K562 (cell line): ENCODE results near the gene FRK. TPM values are rescaled to one million over a fixed set of nuclear protein-coding genes. Genes with fewer than 3 reads are reported as not detected.

Experiments
- ATAC-seq: fragments of 200-7000 bp; cut with Tn5 transposase; 3 replicates; pipeline ENCODE4 v1.9.1; 2020; ENCODE audit warnings: moderate library complexity
- BruUV-seq: library from RNA; stranded (reverse); fragments of 400-500 nt; replicated peaks from 2 replicates; lab custom pipeline; 2021; lab: Mats Ljungman, UMichigan
- CTCF ChIA-PET: fragments of 300-600 bp; formaldehyde crosslinking; extraction: SDS; loops from one replicate; lab custom pipeline; 2021; ENCODE audit warnings: low intra/inter-chr PET ratio; lab: Yijun Ruan, JAX
- POLR2A ChIA-PET: fragments of 300-600, 350-650 bp; sonication (Branson Sonifier 250); formaldehyde crosslinking; extraction: SDS; loops from one replicate; lab custom pipeline; 2021; ENCODE audit warnings: antibody characterized with exemption, inconsistent platforms; lab: Yijun Ruan, JAX
- DNase-seq, 4 experiments: peaks; one replicate each; pipeline versions ENCODE4 v3.0.0 to v3.0.0-alpha.2; 2011 to 2018; ENCODE audit warnings: low spot score in 3 of 4, mixed read lengths in 3 of 4; ENCODE audit errors: extremely low read depth in 1 of 4
- FAIRE-seq: peaks from 2 replicates; lab custom pipeline; 2011; peaks lifted over from hg19 to GRCh38; lab: Jason Lieb, UNC
- H2AFZ ChIP-seq: 2 replicates; pipeline ENCODE4 v1.6.0; 2011; ENCODE audit warnings: low read depth, low read length, control low read depth, inconsistent platforms
- H3K27ac ChIP-seq: fragments of 200-600 bp; 3 replicates; pipeline ENCODE4 v1.8.0; 2011; ENCODE audit warnings: low read depth, mild to moderate bottlenecking, control low read depth, inconsistent platforms, low read length, moderate library complexity, mixed read lengths; ENCODE audit errors: extremely low read depth
- H3K27me3 ChIP-seq, 2 experiments: fragments of 300-600 bp in 1 of 2; 2 replicates in 1 of 2; 3 replicates in 1 of 2; pipeline versions ENCODE4 v1.6.0 to v1.8.0; 2011; ENCODE audit warnings: inconsistent platforms in 2 of 2, low read length in 2 of 2, mild to moderate bottlenecking in 1 of 2, mixed read lengths in 1 of 2, moderate library complexity in 1 of 2; ENCODE audit not compliant: control insufficient read depth in 2 of 2, insufficient read depth in 2 of 2
- H3K36me3 ChIP-seq: fragments of 300-600 bp; 3 replicates; pipeline ENCODE4 v1.8.0; 2011; ENCODE audit warnings: mild to moderate bottlenecking, low read length, inconsistent platforms; ENCODE audit not compliant: control insufficient read depth, insufficient read depth
- H3K4me1 ChIP-seq, 2 experiments: fragments of 200-600 bp in 1 of 2; replicated peaks in 1 of 2; 2 replicates in 1 of 2; 3 replicates in 1 of 2; pipeline versions ENCODE4 v1.5.1 to v1.8.0; 2011; ENCODE audit warnings: inconsistent platforms in 2 of 2, low read length in 2 of 2, mild to moderate bottlenecking in 1 of 2, mixed read lengths in 1 of 2, moderate library complexity in 1 of 2; ENCODE audit not compliant: control insufficient read depth in 2 of 2, insufficient read depth in 2 of 2
- H3K4me2 ChIP-seq: 2 replicates; pipeline ENCODE4 v1.6.1; 2011; ENCODE audit warnings: low read length, control low read depth, inconsistent platforms, mixed read lengths; ENCODE audit not compliant: insufficient read depth
- H3K4me3 ChIP-seq: fragments of 200-600 bp; sonication (generic), shearing (Covaris generic); 2 replicates; pipeline ENCODE4 v1.5.1; 2016; ENCODE audit warnings: control low read depth, inconsistent platforms
- H3K79me2 ChIP-seq: fragments of 200-600 bp; 3 replicates; pipeline ENCODE4 v1.8.0; 2011; ENCODE audit warnings: low read length, inconsistent platforms; ENCODE audit not compliant: control insufficient read depth, insufficient read depth
- H3K9ac ChIP-seq, 2 experiments: 2 replicates each; pipeline versions ENCODE4 v1.6.0 to v1.6.1; 2011; ENCODE audit warnings: low read depth in 2 of 2, low read length in 2 of 2, control low read depth in 1 of 2, inconsistent platforms in 1 of 2, mild to moderate bottlenecking in 1 of 2, mixed read lengths in 1 of 2; ENCODE audit not compliant: insufficient read depth in 1 of 2
- H3K9me1 ChIP-seq: one replicate; pipeline ENCODE4 v1.6.0; 2011; ENCODE audit warnings: inconsistent platforms, mild to moderate bottlenecking, low read length, moderate library complexity; ENCODE audit not compliant: control insufficient read depth, insufficient read depth
- H3K9me3 ChIP-seq: replicated peaks from 2 replicates; pipeline ENCODE4 v1.5.1; 2011; ENCODE audit warnings: low read depth, low read length, inconsistent platforms; ENCODE audit not compliant: control insufficient read depth, insufficient read depth
- H4K20me1 ChIP-seq: replicated peaks from 2 replicates; pipeline ENCODE4 v1.6.1; 2011; ENCODE audit warnings: low read length, inconsistent platforms, mixed read lengths; ENCODE audit not compliant: control insufficient read depth, insufficient read depth
- BHLHE40 ChIP-seq: IDR thresholded peaks from 2 replicates; pipeline ENCODE4 v1.6.1; 2011; ENCODE audit warnings: low read length, improper control_type of control experiment
- EHMT2 ChIP-seq: fragments of 450-650 bp; IDR thresholded peaks from 2 replicates; pipeline ENCODE4 v1.6.1; 2018; ENCODE audit warnings: antibody characterized with exemption
- FOXA1 ChIP-seq: fragments of 450-650 bp; IDR thresholded peaks from 2 replicates; pipeline ENCODE4 v1.6.1; 2016; ENCODE audit warnings: mild to moderate bottlenecking, borderline replicate concordance
- MBD1 ChIP-seq: fragments of 250-450 bp; sonication (Bioruptor Pico); IDR thresholded peaks from 2 replicates; pipeline ENCODE4 v1.8.0; 2022; ENCODE audit warnings: inconsistent platforms
- PRPF4 ChIP-seq: fragments of 200-400 bp; formaldehyde crosslinking; IDR thresholded peaks from one replicate; pipeline ENCODE4 v1.6.1; 2017; ENCODE audit warnings: low read length, low read depth, mild to moderate bottlenecking; ENCODE audit not compliant: insufficient read depth, poor library complexity, severe bottlenecking
- PURB ChIP-seq: sonication (generic); formaldehyde crosslinking; IDR thresholded peaks from 2 replicates; pipeline ENCODE4 v1.9.0; 2021; ENCODE audit warnings: low read depth, mild to moderate bottlenecking, missing genetic modification reagents
- SAP30 ChIP-seq: fragments of 200-600 bp; sonication (generic); IDR thresholded peaks from 2 replicates; pipeline ENCODE4 v1.6.1; 2012; ENCODE audit warnings: borderline replicate concordance, low read depth, mild to moderate bottlenecking, moderate library complexity, low read length, control low read depth, inconsistent platforms; ENCODE audit not compliant: insufficient read depth, poor library complexity, severe bottlenecking
- SIN3A ChIP-seq, 2 experiments: fragments of 150-350 bp in 1 of 2; IDR thresholded peaks; 2 replicates each; pipeline ENCODE4 v1.6.1; 2011 to 2016; ENCODE audit warnings: borderline replicate concordance in 2 of 2, low read depth in 2 of 2, low read length in 2 of 2, mild to moderate bottlenecking in 2 of 2, moderate library complexity in 2 of 2; ENCODE audit not compliant: control insufficient read depth in 1 of 2
- SMAD3 ChIP-seq: fragments of 450-650 bp; formaldehyde crosslinking; conservative IDR thresholded peaks from 2 replicates; pipeline ENCODE4 v1.4.0; 2020; ENCODE audit warnings: mild to moderate bottlenecking
- ZNF146 ChIP-seq: IDR thresholded peaks from one replicate; pipeline ENCODE4 v1.6.1; 2018; ENCODE audit warnings: missing compliant biosample characterization; ENCODE audit not compliant: unreplicated experiment
- ZNF274 ChIP-seq: IDR thresholded peaks from 2 replicates; pipeline ENCODE4 v1.6.1; 2011; ENCODE audit warnings: low read depth, mild to moderate bottlenecking, low read length, moderate library complexity, borderline replicate concordance
- ZNF609 ChIP-seq: sonication (generic); formaldehyde crosslinking; IDR thresholded peaks from 2 replicates; pipeline ENCODE4 v1.8.1; 2023; ENCODE audit warnings: missing genetic modification reagents, mild to moderate bottlenecking, borderline replicate concordance
- WGBS: fragments of 100-300 bp; shearing (Covaris generic); methylation state at CpG from one replicate; pipeline ENCODE4 v1.1.6; 2016; ENCODE audit warnings: low coverage, mixed read lengths; ENCODE audit not compliant: insufficient coverage; ENCODE audit errors: missing lambda C conversion rate; 5-methylcytosine and 5-hydroxymethylcytosine counted together
- in situ Hi-C: fragments of 300-500 bp; cut with MboI; formaldehyde crosslinking; loops from 4 replicates; pipeline ENCODE4 v1.15.0; 2018; ENCODE audit warnings: inconsistent platforms, mixed read lengths
- intact Hi-C: fragments of 100-400 bp; cut with micrococcal nuclease; formaldehyde crosslinking; loops from 2 replicates; pipeline ENCODE4 v1.14.2; 2022
- polyA plus RNA-seq, 8 experiments: library from polyadenylated mRNA; depleted of rRNA in 4 of 8; stranded (reverse) in 5 of 8; unstranded in 3 of 8; fragments of >200 nt; fragmentation: Nextera tagmentation in 2 of 8; fragmentation: Illumina TruSeq in 1 of 8; extraction: Ambion mirVana in 2 of 8; extraction: Trizol in 1 of 8; gene quantifications; 2 replicates each; pipeline versions ENCODE4 v1.2.1 to v1.2.3, GENCODE V29; 2011 to 2014; ENCODE audit warnings: inconsistent platforms in 1 of 8, missing spikeins in 1 of 8
- total RNA-seq, 7 experiments: library from RNA; depleted of rRNA in 6 of 7; stranded (reverse); fragments of >200 nt in 6 of 7; fragmentation: Illumina TruSeq in 2 of 7; extraction: Trizol in 2 of 7; gene quantifications; 2 replicates each; pipeline versions ENCODE4 v1.2.1 to v1.2.3, GENCODE V29; 2011 to 2021; ENCODE audit warnings: low replicate concordance in 1 of 7

Gene FRK
- total and polyA plus RNA-seq, 9 of the 15 experiments (the other 6 are each of a cell fraction or from before 2014, with no cell fraction given), result 0.01 to 0.29 (median 0.09) TPM

- no peak overlapping the region for H3K9ac ChIP-seq
- WGBS, result 0% methylated on average over 2 of the region's 2 CpGs
- in situ Hi-C loops, result no loop called here
- ATAC-seq (no peak), DNase-seq (no peak)
- no peak overlapping the region for H3K27ac ChIP-seq
- H3K4me1 ChIP-seq, result no peaks in the 10 kb centered on the region
- TF ChIP-seq SIN3A (IDR thresholded peaks at IDR 0.05; ENCODE audit: borderline replicate concordance in 2 of 2, control insufficient read depth in 1 of 2, low read depth in 2 of 2, low read length in 2 of 2) (no peak), PRPF4 (no peak), SAP30 (no peak), ZNF609 (CRISPR knock-in tag) (no peak), BHLHE40 (no peak), ZNF146 (CRISPR knock-in tag) (no peak), PURB (CRISPR knock-in tag) (no peak), EHMT2 (no peak), ZNF274 (no peak), MBD1 (no peak), FOXA1 (no peak), SMAD3 (CRISPR knock-in tag) (no peak)
- TF ChIP-seq, all 486 proteins: peak for 0
- ChIA-PET POLR2A (no interaction called here), CTCF (no interaction called here)
- Histone ChIP-seq H3K9me1 (no peaks in the 10 kb centered on the region), H3K9me3 (no peaks in the 10 kb centered on the region), H3K36me3 (no peaks in the 10 kb centered on the region), H4K20me1 (no peaks in the 10 kb centered on the region), H2AFZ (no peak overlapping the region), H3K4me3 (no peak overlapping the region), H3K79me2 (no peaks in the 10 kb centered on the region), H3K27me3 (no peaks in the 10 kb centered on the region), H3K4me2 (no peak overlapping the region)
- intact Hi-C loops, result no loop called here
- no peak for FAIRE-seq
- no TSS peak for BruUV-seq
Observed at GRCh38 chr6:115934829-115935228, 125.9 kb downstream of the FRK start.
